HG02759 (cell line): ENCODE results near the gene AHCY.
"Not testable (repeated sequence)": the region's sequence is repeated elsewhere in the genome, so short reads cannot be mapped to it uniquely, and the experiment has no call there.

Source experiments
- ATAC-seq: cut with Tn5 transposase; IDR thresholded peaks from one replicate; pipeline ENCODE4 v1.9.1; 2021; ENCODE audit warnings: mild to moderate bottlenecking, moderate library complexity; ENCODE audit not compliant: unreplicated experiment

The AHCY gene

GRCh38 chr20:34299556-34300255, 3.4 kb downstream of the AHCY start:
- ATAC-seq = no peak

GRCh38 chr20:34298294-34298784, 4.8 kb downstream of the AHCY start:
- not testable (repeated sequence) for ATAC-seq

- no peak for ATAC-seq
These were observed 6.7 kb downstream of the AHCY start for GRCh38 chr20:34296468-34296867.

- no peak for ATAC-seq
These were observed 7.9 kb downstream of the AHCY start for GRCh38 chr20:34295284-34295683.

- ATAC-seq = no peak
These were observed 8.6 kb downstream of the AHCY start for GRCh38 chr20:34294563-34294962.

- no peak for ATAC-seq
These were observed 9.6 kb downstream of the AHCY start for GRCh38 chr20:34293589-34293988.

- no peak for ATAC-seq
These were observed 10.0 kb downstream of the AHCY start for GRCh38 chr20:34293119-34293518.

- ATAC-seq = no peak
These were observed 10.7 kb downstream of the AHCY start for GRCh38 chr20:34292496-34292895.

GRCh38 chr20:34290471-34290870, 12.7 kb downstream of the AHCY start:
- no peak for ATAC-seq

- ATAC-seq = not testable (repeated sequence)
These were observed 15.7 kb downstream of the AHCY start for GRCh38 chr20:34287500-34287899.

GRCh38 chr20:34285450-34285849, 17.7 kb downstream of the AHCY start:
- no peak for ATAC-seq

- no peak for ATAC-seq
These were observed 19.3 kb downstream of the AHCY start for GRCh38 chr20:34283844-34284243.

- ATAC-seq = no peak
These were observed 21.1 kb downstream of the AHCY start for GRCh38 chr20:34282041-34282440.

GRCh38 chr20:34281177-34281576, 22.0 kb downstream of the AHCY start:
- no peak for ATAC-seq

GRCh38 chr20:34274694-34275093, 28.5 kb downstream of the AHCY start:
- no peak for ATAC-seq

GRCh38 chr20:34271956-34272355, 31.2 kb downstream of the AHCY start:
- ATAC-seq = no peak

- ATAC-seq = no peak
These were observed 33.0 kb downstream of the AHCY start for GRCh38 chr20:34269996-34270627.

GRCh38 chr20:34268851-34269636, 34.1 kb downstream of the AHCY start:
- ATAC-seq = no peak

- ATAC-seq = no peak
These were observed 35.0 kb downstream of the AHCY start for GRCh38 chr20:34268145-34268544.

GRCh38 chr20:34264141-34264540, 39.0 kb downstream of the AHCY start:
- no peak for ATAC-seq

- not testable (repeated sequence) for ATAC-seq
These were observed 39.7 kb downstream of the AHCY start for GRCh38 chr20:34263468-34263867.
